ENCODE data around the gene TRIB2.

The TRIB2 gene

DNA sequence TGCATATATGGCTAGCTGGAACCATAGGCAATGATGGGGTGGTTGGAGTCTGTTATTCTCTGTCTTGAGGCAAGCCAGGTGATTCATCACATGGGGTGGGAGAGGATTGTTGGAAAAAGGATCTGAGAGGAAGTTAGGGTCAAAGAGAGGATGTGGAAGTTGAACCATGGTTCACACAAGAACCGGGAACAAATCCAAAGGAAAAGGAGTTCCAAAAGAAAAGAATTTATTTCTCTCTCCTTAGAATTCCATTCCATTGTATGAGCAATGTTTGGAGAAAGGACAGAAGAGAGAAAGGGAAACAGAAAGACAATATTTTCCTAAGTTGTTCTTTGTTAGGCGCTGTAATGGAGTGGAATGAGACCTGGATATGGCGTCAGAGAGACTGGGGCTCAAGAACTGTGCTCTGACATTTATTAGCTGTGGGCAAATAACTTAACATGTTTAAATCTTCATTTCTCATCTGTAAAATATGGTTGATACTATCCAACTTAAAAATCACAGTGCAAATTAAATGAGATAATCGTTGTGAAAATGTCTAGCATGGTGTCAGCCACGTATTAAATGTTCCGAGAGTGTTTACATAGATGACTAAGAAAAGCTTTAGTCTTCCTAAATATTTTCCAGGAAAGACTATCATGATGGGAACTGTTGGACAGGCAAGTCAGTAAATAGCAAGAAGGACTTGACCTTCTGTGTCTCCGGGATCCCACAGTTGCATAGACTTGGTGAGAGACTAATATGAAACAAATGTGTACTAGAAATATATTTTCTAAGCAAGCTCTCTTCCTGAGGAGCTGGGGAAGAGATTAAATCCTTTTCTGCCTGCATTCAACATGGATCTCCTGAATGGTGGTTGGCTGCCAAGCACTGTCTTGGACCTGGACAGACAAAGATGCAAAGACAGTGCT lies 71.4 kb downstream of the TRIB2 start:
- no peak for DNase-seq

DNA sequence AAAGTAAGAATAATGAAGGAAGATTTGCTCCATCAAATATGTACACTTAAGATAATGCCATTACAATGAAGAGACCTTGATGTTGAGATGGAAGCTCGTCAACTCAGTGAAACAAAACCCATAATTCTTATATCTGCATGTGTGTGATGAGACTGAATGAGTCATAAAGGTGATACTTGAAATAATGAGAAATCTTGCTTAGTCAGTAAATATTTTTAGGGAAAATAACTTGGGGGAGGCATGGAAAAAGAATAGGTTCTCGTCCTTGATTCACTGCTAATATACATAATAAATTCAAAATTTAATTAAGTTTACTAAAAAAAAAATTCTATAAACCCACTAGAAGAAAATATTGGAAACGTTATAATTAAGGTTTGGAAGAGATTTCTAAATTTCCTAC lies 75.2 kb downstream of the TRIB2 start:
- DNase-seq, result no peak

Measured in NCI-H446 treated with DMSO at 0.1 percent for 48 hours (cell line).